ENCODE results near the gene ZKSCAN1.
"Not testable (repeated sequence)": the region's sequence is repeated elsewhere in the genome, so short reads cannot be mapped to it uniquely, and the experiment has no call there.

Gene ZKSCAN1

DNA sequence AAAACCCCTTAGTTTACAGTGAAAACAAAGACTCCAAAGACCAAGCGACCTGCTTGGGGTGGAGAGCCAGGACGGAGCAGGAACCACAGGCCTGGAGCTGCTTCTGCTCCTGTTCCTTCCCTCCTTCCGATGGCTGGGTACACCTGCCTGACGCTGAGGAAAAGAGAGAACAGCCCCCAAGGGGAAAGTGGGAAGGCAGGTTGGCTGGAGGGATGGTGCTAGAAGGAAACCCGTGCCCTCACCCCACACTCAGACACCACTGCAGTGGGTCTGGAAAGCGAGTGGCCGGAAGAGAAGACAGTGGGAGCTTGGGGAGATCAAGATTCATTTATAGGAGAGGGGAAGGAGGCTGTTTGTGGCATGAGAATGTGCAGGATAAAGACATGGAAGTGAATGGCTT, 34.3 kb upstream of the ZKSCAN1 start:
- H3K4me3 ChIP-seq (ENCODE audit: low read length); H3K27ac ChIP-seq (ENCODE audit: low read length); H3K36me3 ChIP-seq (ENCODE audit: control insufficient read depth, insufficient read depth, low read length); H3K27me3 ChIP-seq (ENCODE audit: control insufficient read depth, insufficient read depth, low read length); H3K4me1 ChIP-seq (ENCODE audit: control insufficient read depth, insufficient read depth, low read length); DNase-seq (ENCODE audit: low read depth, low spot score); H3K9me3 ChIP-seq (ENCODE audit: control insufficient read depth, insufficient read depth, low read length): not testable (repeated sequence)
- no CpG with 5 or more reads among the region's 7 CpGs for WGBS (ENCODE audit: insufficient coverage, insufficient read length)

DNA sequence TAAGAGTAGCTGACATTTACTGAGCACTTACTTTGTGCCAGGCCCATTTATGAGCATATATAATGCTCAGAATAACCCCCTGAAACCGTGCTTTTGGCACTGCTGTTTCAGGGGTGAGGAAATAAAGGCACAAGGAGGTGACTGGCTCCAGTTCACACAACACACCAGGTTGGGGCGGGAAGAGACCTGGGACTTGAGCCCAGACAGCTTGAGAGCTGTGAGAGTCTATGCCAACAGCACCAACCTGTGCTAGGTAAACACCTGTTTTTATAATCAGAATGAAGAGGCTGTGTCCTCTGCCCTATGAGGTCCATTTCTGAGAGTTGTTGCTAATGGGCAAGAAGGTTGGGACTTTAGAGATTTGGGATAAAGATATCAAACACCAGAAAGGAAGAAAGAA, 30.8 kb upstream of the ZKSCAN1 start:
- no peak overlapping the region for H3K4me3 ChIP-seq (ENCODE audit: low read length)
- no peaks in the 10 kb centered on the region for H3K27me3 ChIP-seq (ENCODE audit: control insufficient read depth, insufficient read depth, low read length)
- H3K27ac ChIP-seq (ENCODE audit: low read length) = no peak overlapping the region
- H3K9me3 ChIP-seq (ENCODE audit: control insufficient read depth, insufficient read depth, low read length) = no peaks in the 10 kb centered on the region
- no peak for DNase-seq (ENCODE audit: low read depth, low spot score)
- no CpG with 5 or more reads among the region's 2 CpGs for WGBS (ENCODE audit: insufficient coverage, insufficient read length)
- no peaks in the 10 kb centered on the region for H3K36me3 ChIP-seq (ENCODE audit: control insufficient read depth, insufficient read depth, low read length)
- H3K4me1 ChIP-seq (ENCODE audit: control insufficient read depth, insufficient read depth, low read length) = 0 out of 2 replicates have a peak, but pooled peaks cover 3% of the 10 kb centered on the region

DNA sequence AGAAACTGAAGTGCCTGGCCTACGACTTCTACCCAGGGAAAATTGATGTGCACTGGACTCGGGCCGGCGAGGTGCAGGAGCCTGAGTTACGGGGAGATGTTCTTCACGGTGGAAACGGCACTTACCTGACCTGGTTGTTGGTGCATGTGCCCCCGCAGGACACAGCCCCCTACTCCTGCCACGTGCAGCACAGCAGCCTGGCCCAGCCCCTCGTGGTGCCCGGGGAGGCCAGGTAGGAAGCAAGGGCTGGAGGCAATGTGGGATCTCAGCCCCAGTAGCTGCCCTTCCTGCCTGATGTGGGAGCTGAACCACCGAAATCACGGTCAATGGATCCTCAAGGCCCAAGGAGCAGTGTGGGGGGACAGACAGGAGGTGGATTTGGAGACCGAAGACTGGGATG, 28.1 kb upstream of the ZKSCAN1 start:
- DNase-seq (ENCODE audit: low read depth, low spot score); H3K27me3 ChIP-seq (ENCODE audit: control insufficient read depth, insufficient read depth, low read length): not testable (repeated sequence)

DNA sequence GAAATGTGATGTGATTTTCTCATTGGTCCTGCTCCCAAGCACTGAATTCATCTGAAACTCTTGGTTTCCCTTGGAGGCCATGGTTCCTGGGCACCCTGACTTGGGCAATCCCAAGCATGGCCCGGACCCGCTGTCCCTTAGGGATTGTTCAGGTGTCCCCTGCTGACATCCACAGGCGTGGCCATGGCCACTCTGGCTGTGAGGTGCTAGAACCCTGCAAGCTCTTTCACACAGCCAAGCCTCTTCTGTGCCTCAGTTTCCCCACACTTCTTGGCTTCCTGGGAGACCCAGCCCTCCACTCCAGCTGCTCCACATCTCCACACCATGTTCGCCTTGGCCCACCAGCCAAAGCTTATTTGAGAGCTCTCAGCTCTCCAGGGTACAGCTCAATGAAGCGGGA, 27.6 kb upstream of the ZKSCAN1 start:
- WGBS (ENCODE audit: insufficient coverage, insufficient read length) = no CpG with 5 or more reads among the region's 5 CpGs
- Histone ChIP-seq H3K4me3 (ENCODE audit: low read length) (no peak overlapping the region), H3K9me3 (ENCODE audit: control insufficient read depth, insufficient read depth, low read length) (no peaks in the 10 kb centered on the region), H3K27ac (ENCODE audit: low read length) (no peak overlapping the region), H3K4me1 (ENCODE audit: control insufficient read depth, insufficient read depth, low read length) (no peaks in the 10 kb centered on the region), H3K36me3 (ENCODE audit: control insufficient read depth, insufficient read depth, low read length) (no peaks in the 10 kb centered on the region), H3K27me3 (ENCODE audit: control insufficient read depth, insufficient read depth, low read length) (no peaks in the 10 kb centered on the region)
- DNase-seq (ENCODE audit: low read depth, low spot score) = no peak

More for the DNA sequence above, 28.1 kb upstream of the ZKSCAN1 start:
- H3K4me3 ChIP-seq (ENCODE audit: low read length); H3K36me3 ChIP-seq (ENCODE audit: control insufficient read depth, insufficient read depth, low read length); H3K9me3 ChIP-seq (ENCODE audit: control insufficient read depth, insufficient read depth, low read length); H3K4me1 ChIP-seq (ENCODE audit: control insufficient read depth, insufficient read depth, low read length); H3K27ac ChIP-seq (ENCODE audit: low read length): not testable (repeated sequence)
- no CpG with 5 or more reads among the region's 14 CpGs for WGBS (ENCODE audit: insufficient coverage, insufficient read length)

DNA sequence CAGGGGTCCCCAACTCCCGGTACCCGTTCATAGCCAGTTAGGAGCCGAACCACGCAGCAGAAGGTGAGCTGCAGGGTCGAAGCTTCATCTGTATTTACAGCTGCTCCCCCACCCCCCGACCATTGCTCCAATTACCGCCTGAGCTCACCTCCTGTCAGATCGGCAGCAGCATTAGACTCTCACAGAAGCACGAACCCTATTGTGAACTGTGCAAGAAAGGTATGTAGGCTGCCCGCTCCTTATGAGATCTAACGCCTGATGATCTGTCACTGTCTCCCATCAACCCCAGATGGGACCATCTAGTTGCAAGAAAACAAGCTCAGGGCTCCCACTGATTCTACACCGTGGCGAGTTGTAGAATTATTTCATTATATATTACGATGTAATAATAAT, 24.9 kb upstream of the ZKSCAN1 start:
- H3K27ac ChIP-seq (ENCODE audit: low read length) = no peak overlapping the region
- DNase-seq (ENCODE audit: low read depth, low spot score) = no peak
- H3K9me3 ChIP-seq (ENCODE audit: control insufficient read depth, insufficient read depth, low read length) = no peaks in the 10 kb centered on the region
- H3K36me3 ChIP-seq (ENCODE audit: control insufficient read depth, insufficient read depth, low read length) = no peaks in the 10 kb centered on the region
- H3K27me3 ChIP-seq (ENCODE audit: control insufficient read depth, insufficient read depth, low read length) = no peaks in the 10 kb centered on the region
- no peak overlapping the region; the same call in 1 of the 2 replicates for H3K4me3 ChIP-seq (ENCODE audit: low read length)
- WGBS (ENCODE audit: insufficient coverage, insufficient read length) = no CpG with 5 or more reads among the region's 14 CpGs
- no peaks in the 10 kb centered on the region for H3K4me1 ChIP-seq (ENCODE audit: control insufficient read depth, insufficient read depth, low read length)

DNA sequence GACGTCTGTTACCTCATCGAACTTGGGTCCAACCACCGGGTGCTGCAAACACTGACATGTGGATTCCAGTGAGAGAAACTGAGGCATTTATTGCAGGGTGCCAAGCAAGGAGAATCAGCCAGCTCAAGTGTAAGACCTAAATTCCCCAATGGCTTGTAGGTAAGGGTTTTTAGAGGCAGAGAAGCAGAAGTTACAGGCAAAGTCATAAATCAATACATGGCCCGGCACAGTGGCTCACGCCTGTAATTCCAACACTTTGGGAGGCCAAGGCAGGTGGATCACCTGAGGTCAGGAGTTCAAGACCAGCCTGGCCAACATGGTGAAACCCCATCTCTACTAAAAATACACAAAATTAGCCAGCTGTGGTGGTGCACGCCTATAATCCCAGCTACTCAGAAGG, 23.9 kb upstream of the ZKSCAN1 start:
- DNase-seq (ENCODE audit: low read depth, low spot score); H3K4me1 ChIP-seq (ENCODE audit: control insufficient read depth, insufficient read depth, low read length); H3K36me3 ChIP-seq (ENCODE audit: control insufficient read depth, insufficient read depth, low read length); H3K4me3 ChIP-seq (ENCODE audit: low read length); H3K9me3 ChIP-seq (ENCODE audit: control insufficient read depth, insufficient read depth, low read length); H3K27me3 ChIP-seq (ENCODE audit: control insufficient read depth, insufficient read depth, low read length); H3K27ac ChIP-seq (ENCODE audit: low read length): not testable (repeated sequence)
- WGBS (ENCODE audit: insufficient coverage, insufficient read length) = no CpG with 5 or more reads among the region's 6 CpGs

DNA sequence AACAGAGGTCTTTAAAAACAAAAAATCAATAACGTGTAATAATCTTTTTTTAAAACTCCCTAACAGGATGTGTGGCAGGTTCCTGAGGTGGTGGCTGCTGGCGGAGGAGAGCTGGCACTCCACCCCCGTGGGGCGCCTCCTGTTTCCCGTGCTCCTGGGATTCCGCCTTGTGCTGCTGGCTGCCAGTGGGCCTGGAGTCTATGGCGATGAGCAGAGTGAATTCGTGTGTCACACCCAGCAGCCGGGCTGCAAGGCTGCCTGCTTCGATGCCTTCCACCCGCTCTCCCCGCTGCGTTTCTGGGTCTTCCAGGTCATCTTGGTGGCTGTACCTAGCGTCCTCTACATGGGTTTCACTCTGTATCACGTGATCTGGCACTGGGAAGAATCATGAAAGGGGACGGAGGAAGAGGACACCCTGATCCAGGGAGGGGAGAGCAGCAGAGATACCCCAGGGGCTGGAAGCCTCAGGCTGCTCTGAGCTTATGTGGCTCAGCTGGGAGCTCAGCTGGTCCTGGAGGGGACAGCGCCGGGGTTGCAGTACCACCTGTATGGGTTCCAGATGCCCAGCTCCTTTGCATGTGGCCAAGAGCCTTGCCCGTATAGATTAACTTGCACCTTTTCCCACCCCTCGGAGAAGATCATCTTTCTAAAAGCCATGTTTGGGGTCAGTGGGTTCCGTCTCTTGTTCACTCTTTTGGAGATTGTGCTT, 22.9 kb upstream of the ZKSCAN1 start:
- DNase-seq (ENCODE audit: low read depth, low spot score) = no peak
- H3K4me1 ChIP-seq (ENCODE audit: control insufficient read depth, insufficient read depth, low read length) = no peaks in the 10 kb centered on the region
- no peak overlapping the region for H3K27ac ChIP-seq (ENCODE audit: low read length)
- no peaks in the 10 kb centered on the region for H3K36me3 ChIP-seq (ENCODE audit: control insufficient read depth, insufficient read depth, low read length)
- WGBS (ENCODE audit: insufficient coverage, insufficient read length) = no CpG with 5 or more reads among the region's 21 CpGs
- no peaks in the 10 kb centered on the region for H3K27me3 ChIP-seq (ENCODE audit: control insufficient read depth, insufficient read depth, low read length)
- H3K4me3 ChIP-seq (ENCODE audit: low read length) = no peak overlapping the region
- H3K9me3 ChIP-seq (ENCODE audit: control insufficient read depth, insufficient read depth, low read length) = no peaks in the 10 kb centered on the region

DNA sequence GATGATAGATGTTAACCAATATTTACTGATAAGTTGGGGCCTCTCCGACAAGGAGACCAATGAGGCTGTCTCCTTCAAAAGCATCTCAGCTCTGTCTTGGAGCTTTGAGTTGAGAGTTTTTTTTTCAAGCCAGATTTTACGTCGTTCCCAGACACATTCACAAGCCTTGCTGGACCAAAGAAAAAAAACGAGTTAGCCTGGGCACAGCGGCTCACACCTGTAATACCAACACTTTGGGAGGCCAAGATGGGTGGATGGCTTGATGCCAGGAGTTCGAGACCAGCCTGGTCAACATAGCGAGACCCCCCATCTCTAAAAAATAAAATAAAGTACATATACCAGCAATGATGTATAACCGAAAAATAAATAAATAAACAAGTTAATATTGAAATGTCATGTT, 20.6 kb upstream of the ZKSCAN1 start:
- no peaks in the 10 kb centered on the region for H3K27me3 ChIP-seq (ENCODE audit: control insufficient read depth, insufficient read depth, low read length)
- no peaks in the 10 kb centered on the region for H3K36me3 ChIP-seq (ENCODE audit: control insufficient read depth, insufficient read depth, low read length)
- no peak for DNase-seq (ENCODE audit: low read depth, low spot score)
- no peak overlapping the region for H3K27ac ChIP-seq (ENCODE audit: low read length)
- no peaks in the 10 kb centered on the region for H3K9me3 ChIP-seq (ENCODE audit: control insufficient read depth, insufficient read depth, low read length)
- H3K4me1 ChIP-seq (ENCODE audit: control insufficient read depth, insufficient read depth, low read length) = no peaks in the 10 kb centered on the region
- WGBS (ENCODE audit: insufficient coverage, insufficient read length) = no CpG with 5 or more reads among the region's 8 CpGs
- H3K4me3 ChIP-seq (ENCODE audit: low read length) = no peak overlapping the region

DNA sequence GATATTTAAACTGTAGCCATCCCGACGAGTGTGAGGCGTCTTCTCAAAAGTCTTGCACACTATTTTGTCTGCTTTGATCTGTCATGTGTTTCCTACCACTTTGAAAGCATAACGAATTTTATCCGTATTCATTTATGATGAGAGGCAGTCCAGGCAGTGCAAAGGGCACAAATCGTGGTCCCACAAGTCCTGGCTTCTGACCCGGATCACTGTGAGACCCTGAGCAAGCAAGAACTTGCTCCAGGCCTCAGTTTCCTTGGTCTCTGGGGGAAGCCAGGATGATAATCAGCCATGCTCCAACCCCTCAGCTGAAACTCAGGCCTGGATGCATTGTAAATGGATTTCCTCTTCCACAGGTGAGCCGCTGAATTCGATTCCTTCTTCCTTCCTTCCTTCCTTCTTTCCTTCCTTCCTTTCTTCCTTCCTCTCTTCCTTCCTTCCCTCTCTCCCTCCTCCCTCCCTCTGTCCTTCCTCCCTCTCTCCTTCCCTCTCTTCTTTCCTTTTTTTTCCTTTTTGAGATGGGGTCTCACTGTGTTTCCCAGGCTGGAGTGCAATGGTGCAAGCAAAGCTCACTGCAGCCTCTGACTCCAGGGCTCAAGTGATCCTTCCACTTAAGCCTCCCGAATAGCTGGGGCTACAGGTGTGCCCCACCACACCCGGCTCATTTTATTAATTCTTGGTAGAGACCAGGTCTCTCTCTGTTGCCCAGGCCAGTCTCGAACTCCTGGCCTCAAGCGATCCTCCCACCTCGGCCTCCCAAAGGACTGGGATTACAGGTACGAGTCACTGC, 18.4 kb upstream of the ZKSCAN1 start:
- no peaks in the 10 kb centered on the region for H3K36me3 ChIP-seq (ENCODE audit: control insufficient read depth, insufficient read depth, low read length)
- no peaks in the 10 kb centered on the region for H3K27me3 ChIP-seq (ENCODE audit: control insufficient read depth, insufficient read depth, low read length)
- H3K4me1 ChIP-seq (ENCODE audit: control insufficient read depth, insufficient read depth, low read length) = no peaks in the 10 kb centered on the region
- H3K9me3 ChIP-seq (ENCODE audit: control insufficient read depth, insufficient read depth, low read length) = no peaks in the 10 kb centered on the region
- H3K27ac ChIP-seq (ENCODE audit: low read length) = no peak overlapping the region
- WGBS (ENCODE audit: insufficient coverage, insufficient read length) = no CpG with 5 or more reads among the region's 15 CpGs
- no peak for DNase-seq (ENCODE audit: low read depth, low spot score)
- no peak overlapping the region; the same call in 1 of the 2 replicates for H3K4me3 ChIP-seq (ENCODE audit: low read length)

DNA sequence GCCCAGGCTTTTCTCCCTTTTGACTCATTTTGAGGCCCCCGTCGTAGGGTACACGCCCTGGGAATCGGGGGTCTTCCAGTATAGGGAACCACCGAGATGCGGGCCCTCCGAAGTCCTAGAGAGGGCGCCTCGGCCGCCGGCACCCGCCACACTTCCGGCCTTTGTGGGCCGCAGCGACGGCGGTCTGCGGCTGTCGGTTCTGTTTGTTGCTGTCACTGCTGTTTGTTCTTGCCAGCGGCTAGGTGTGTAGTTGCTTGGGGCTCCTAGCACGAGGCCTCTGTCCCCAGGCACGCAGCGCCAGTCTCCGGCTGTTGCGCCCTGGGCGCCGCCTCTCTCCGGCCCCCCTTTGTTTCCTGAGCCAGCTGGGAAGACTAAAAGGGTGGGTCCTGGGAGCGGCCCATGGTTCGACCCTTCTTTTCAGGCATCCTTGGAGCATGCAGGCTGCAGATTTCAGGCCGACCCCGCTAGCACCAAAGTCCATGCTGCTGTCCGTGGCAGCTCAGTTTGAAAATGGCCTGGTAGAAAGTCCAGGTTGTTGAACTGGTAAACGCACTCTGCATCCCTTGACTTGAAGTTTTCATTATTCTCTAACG, 17.8 kb upstream of the ZKSCAN1 start:
- H3K9me3 ChIP-seq (ENCODE audit: control insufficient read depth, insufficient read depth, low read length) = no peaks in the 10 kb centered on the region
- H3K4me3 ChIP-seq (ENCODE audit: low read length) = peak overlapping the region; percentile 27; the same call in 1 of the 2 replicates
- no peak for DNase-seq (ENCODE audit: low read depth, low spot score)
- H3K4me1 ChIP-seq (ENCODE audit: control insufficient read depth, insufficient read depth, low read length) = no peaks in the 10 kb centered on the region
- H3K36me3 ChIP-seq (ENCODE audit: control insufficient read depth, insufficient read depth, low read length) = no peaks in the 10 kb centered on the region
- H3K27ac ChIP-seq (ENCODE audit: low read length) = no peak overlapping the region
- no peaks in the 10 kb centered on the region for H3K27me3 ChIP-seq (ENCODE audit: control insufficient read depth, insufficient read depth, low read length)
- WGBS (ENCODE audit: insufficient coverage, insufficient read length) = no CpG with 5 or more reads among the region's 35 CpGs

All from iPS DF 6.9 (cell line).